Trophoblast cell (in vitro differentiated cells and primary cell): Measurements from ENCODE around the gene MLN.

Experiments used
- DNase-seq, 2 donors: peaks; one replicate each; pipeline ENCODE4 v3.0.0-alpha.2; 2016
- H2AFZ ChIP-seq: 2 replicates; pipeline ENCODE4 v1.6.1; 2013; ENCODE audit warnings: low read length, moderate library complexity, mild to moderate bottlenecking; ENCODE audit not compliant: insufficient read depth, poor library complexity
- H2AK5ac ChIP-seq: 2 replicates; pipeline ENCODE4 v1.6.1; 2013; ENCODE audit warnings: mild to moderate bottlenecking, low read length
- H2BK120ac ChIP-seq: 2 replicates; pipeline ENCODE4 v1.6.1; 2013; ENCODE audit warnings: low read length, mild to moderate bottlenecking, moderate library complexity; ENCODE audit not compliant: insufficient read depth, poor library complexity
- H2BK12ac ChIP-seq: 2 replicates; pipeline ENCODE4 v1.6.1; 2013; ENCODE audit warnings: mild to moderate bottlenecking, low read length, moderate library complexity
- H2BK5ac ChIP-seq: 2 replicates; pipeline ENCODE4 v1.6.1; 2013; ENCODE audit warnings: low read length, low read depth, moderate library complexity, mild to moderate bottlenecking; ENCODE audit not compliant: poor library complexity
- H3K14ac ChIP-seq: 2 replicates; pipeline ENCODE4 v1.6.1; 2013; ENCODE audit warnings: mild to moderate bottlenecking, low read length
- H3K18ac ChIP-seq: 2 replicates; pipeline ENCODE4 v1.6.1; 2013; ENCODE audit warnings: mild to moderate bottlenecking, low read length
- H3K23ac ChIP-seq: 2 replicates; pipeline ENCODE4 v1.6.1; 2013; ENCODE audit warnings: low read length
- H3K27ac ChIP-seq: 2 replicates; pipeline ENCODE4 v1.5.1; 2013; ENCODE audit warnings: low read depth, mild to moderate bottlenecking, inconsistent platforms, low read length, moderate library complexity
- H3K27me3 ChIP-seq: 2 replicates; pipeline ENCODE4 v1.6.1; 2013; ENCODE audit warnings: inconsistent platforms, mild to moderate bottlenecking, low read length, moderate library complexity; ENCODE audit not compliant: insufficient read depth
- H3K36me3 ChIP-seq, 2 experiments: 1 replicate in 1 of 2; 2 replicates in 1 of 2; pipeline ENCODE4 v1.6.1; 2013; ENCODE audit warnings: low read length in 2 of 2, mild to moderate bottlenecking in 2 of 2, moderate library complexity in 1 of 2; ENCODE audit not compliant: insufficient read depth in 2 of 2, control insufficient read depth in 1 of 2
- H3K4ac ChIP-seq: 2 replicates; pipeline ENCODE4 v1.6.1; 2013; ENCODE audit warnings: low read depth, mild to moderate bottlenecking, low read length, moderate library complexity
- H3K4me1 ChIP-seq, 2 experiments: 1 replicate in 1 of 2; 2 replicates in 1 of 2; pipeline ENCODE4 v1.6.1; 2013; ENCODE audit warnings: low read length in 2 of 2, mild to moderate bottlenecking in 2 of 2, moderate library complexity in 1 of 2; ENCODE audit not compliant: insufficient read depth in 2 of 2, control insufficient read depth in 1 of 2
- H3K4me2 ChIP-seq: 2 replicates; pipeline ENCODE4 v1.6.1; 2013; ENCODE audit warnings: inconsistent platforms, mild to moderate bottlenecking, low read length, moderate library complexity
- H3K4me3 ChIP-seq: 2 replicates; pipeline ENCODE4 v1.5.1; 2013; ENCODE audit warnings: mild to moderate bottlenecking, low read depth, low read length, inconsistent platforms
- H3K79me1 ChIP-seq: one replicate; pipeline ENCODE4 v1.6.1; 2013; ENCODE audit warnings: low read length
- H3K79me2 ChIP-seq: 2 replicates; pipeline ENCODE4 v1.6.1; 2013; ENCODE audit warnings: low read length, mild to moderate bottlenecking; ENCODE audit not compliant: control insufficient read depth, insufficient read depth, poor library complexity
- H3K9ac ChIP-seq: 2 replicates; pipeline ENCODE4 v1.6.1; 2013; ENCODE audit warnings: mild to moderate bottlenecking, low read length
- H3K9me3 ChIP-seq: 2 replicates; pipeline ENCODE4 v1.6.1; 2013; ENCODE audit warnings: low read depth, mild to moderate bottlenecking, control low read depth, inconsistent platforms, low read length; ENCODE audit not compliant: insufficient read depth
- H4K12ac ChIP-seq: 2 replicates; pipeline ENCODE4 v1.6.1; 2013; ENCODE audit warnings: low read depth, mild to moderate bottlenecking, low read length, moderate library complexity
- H4K8ac ChIP-seq: 2 replicates; pipeline ENCODE4 v1.6.1; 2013; ENCODE audit warnings: low read depth, mild to moderate bottlenecking, low read length, moderate library complexity
- H4K91ac ChIP-seq: one replicate; pipeline ENCODE4 v1.6.1; 2013; ENCODE audit warnings: low read depth, mild to moderate bottlenecking, low read length, moderate library complexity
- WGBS: extraction: QIAGEN DNeasy Blood & Tissue Kit; methylation state at CpG from one replicate; pipeline ENCODE4 v1.1.7; 2013; ENCODE audit warnings: missing lambda C conversion rate; ENCODE audit not compliant: insufficient read length, insufficient coverage; ENCODE audit errors: extremely low coverage; 5-methylcytosine and 5-hydroxymethylcytosine counted together

Gene MLN

DNA sequence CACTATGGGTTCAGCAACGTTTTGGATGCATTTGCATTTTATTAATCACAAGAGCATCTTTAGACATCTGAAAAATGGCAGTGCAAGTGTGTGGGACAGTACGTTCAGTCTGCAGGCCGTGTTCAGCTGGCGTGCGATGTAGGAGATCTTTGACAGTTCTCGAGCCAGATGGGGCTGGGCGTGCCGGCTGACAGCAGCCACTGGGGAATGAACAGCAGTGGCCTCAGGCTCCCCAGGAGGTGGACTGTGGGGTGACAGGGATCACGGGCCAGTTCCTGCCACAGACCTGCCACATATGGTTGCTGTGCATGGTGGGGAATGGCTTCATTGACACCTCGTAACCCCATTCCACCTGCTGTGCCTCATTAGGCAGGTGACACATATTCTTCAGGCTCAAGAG, 16.4 kb upstream of the MLN start:
- Histone ChIP-seq H4K12ac (no peak overlapping the region), H3K27ac (no peak overlapping the region), H3K27me3 (no peaks in the 10 kb centered on the region), H3K23ac (no peak overlapping the region), H4K8ac (no peak overlapping the region), H3K4me3 (no peak overlapping the region), H3K9ac (no peak overlapping the region), H2BK5ac (no peak overlapping the region), H3K36me3 (no peaks in the 10 kb centered on the region), H2AFZ (no peak overlapping the region), H3K4me1 (no peaks in the 10 kb centered on the region), H2BK120ac (no peak overlapping the region), H3K14ac (no peak overlapping the region), H3K4ac (no peak overlapping the region), H3K18ac (no peak overlapping the region), H3K79me2 (no peaks in the 10 kb centered on the region), H3K9me3 (no peaks in the 10 kb centered on the region), H2BK12ac (no peak overlapping the region), H2AK5ac (no peak overlapping the region), H4K91ac (no peak overlapping the region), H3K79me1 (no peaks in the 10 kb centered on the region), H3K4me2 (no peak overlapping the region)
- WGBS: no CpG with 5 or more reads among the region's 10 CpGs
- DNase-seq: no peak

DNA sequence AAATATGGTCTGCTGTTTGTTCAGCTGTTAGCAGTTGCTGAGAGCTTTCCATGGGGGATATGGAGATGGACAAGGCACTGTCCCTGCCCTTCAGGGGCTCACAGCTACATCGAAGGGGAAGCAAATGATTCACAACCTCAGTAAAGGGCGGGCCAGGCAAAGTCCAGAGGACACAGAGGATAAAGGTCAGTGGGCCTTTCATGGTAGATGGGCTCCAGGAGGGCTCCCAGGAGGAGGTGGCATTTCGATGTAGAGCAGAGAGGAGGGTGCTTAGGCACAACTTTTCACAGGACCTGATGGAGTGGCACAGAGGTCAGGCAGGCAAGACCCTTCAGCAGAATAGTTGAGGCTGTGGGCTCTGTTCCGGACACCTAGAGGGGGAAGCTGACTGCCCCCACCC, 15.2 kb upstream of the MLN start:
- no peaks in the 10 kb centered on the region for H3K9me3 ChIP-seq
- no peaks in the 10 kb centered on the region for H3K79me2 ChIP-seq
- H3K4ac ChIP-seq: no peak overlapping the region
- H3K4me3 ChIP-seq: peak overlapping the region; percentile 26
- H3K79me1 ChIP-seq: no peaks in the 10 kb centered on the region
- H3K36me3 ChIP-seq: no peaks in the 10 kb centered on the region
- H2BK12ac ChIP-seq: no peak overlapping the region
- H3K9ac ChIP-seq: no peak overlapping the region
- H3K27ac ChIP-seq: no peak overlapping the region
- no peaks in the 10 kb centered on the region for H3K4me1 ChIP-seq
- WGBS: no CpG with 5 or more reads among the region's 4 CpGs
- H4K12ac ChIP-seq: no peak overlapping the region
- no peak overlapping the region for H4K8ac ChIP-seq
- H3K18ac ChIP-seq: no peak overlapping the region
- DNase-seq: no peak
- no peak overlapping the region for H3K23ac ChIP-seq
- no peak overlapping the region for H2BK5ac ChIP-seq
- no peak overlapping the region for H2AFZ ChIP-seq
- H3K4me2 ChIP-seq: no peak overlapping the region
- H3K27me3 ChIP-seq: no peaks in the 10 kb centered on the region
- no peak overlapping the region for H2AK5ac ChIP-seq
- H2BK120ac ChIP-seq: no peak overlapping the region
- no peak overlapping the region for H3K14ac ChIP-seq
- H4K91ac ChIP-seq: no peak overlapping the region

DNA sequence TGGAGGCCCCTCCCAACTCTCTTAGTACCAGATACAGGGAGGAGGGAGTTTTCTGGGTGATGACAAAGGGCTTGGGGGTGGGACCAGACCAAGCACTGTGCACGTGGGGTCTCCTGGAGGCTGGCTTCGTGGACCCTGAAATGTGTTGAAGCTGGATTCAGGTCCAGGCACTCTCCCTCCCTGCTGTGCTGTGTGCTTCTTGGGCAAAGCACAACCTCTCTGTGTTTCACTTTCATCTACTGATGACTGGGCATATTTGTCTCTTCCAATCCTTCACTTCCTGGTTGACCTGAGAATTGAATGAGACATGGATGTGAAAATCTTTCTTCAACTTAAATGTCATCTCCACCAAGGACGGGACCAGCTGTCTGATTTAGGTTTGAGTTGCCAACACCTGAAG, 14.5 kb upstream of the MLN start:
- Histone ChIP-seq H3K4me3 (no peak overlapping the region), H3K27ac (no peak overlapping the region), H2BK5ac (no peak overlapping the region), H3K9me3 (no peaks in the 10 kb centered on the region), H3K18ac (no peak overlapping the region), H4K12ac (no peak overlapping the region), H3K4me2 (no peak overlapping the region), H3K4me1 (no peaks in the 10 kb centered on the region), H2BK120ac (no peak overlapping the region), H3K23ac (no peak overlapping the region), H2BK12ac (no peak overlapping the region), H3K9ac (no peak overlapping the region), H2AK5ac (no peak overlapping the region), H3K4ac (no peak overlapping the region), H4K91ac (no peak overlapping the region), H3K79me2 (no peaks in the 10 kb centered on the region), H3K79me1 (no peaks in the 10 kb centered on the region), H3K14ac (no peak overlapping the region), H3K36me3 (no peaks in the 10 kb centered on the region), H3K27me3 (no peaks in the 10 kb centered on the region), H4K8ac (no peak overlapping the region), H2AFZ (no peak overlapping the region)
- no peak for DNase-seq
- WGBS: no CpG with 5 or more reads among the region's 3 CpGs

DNA sequence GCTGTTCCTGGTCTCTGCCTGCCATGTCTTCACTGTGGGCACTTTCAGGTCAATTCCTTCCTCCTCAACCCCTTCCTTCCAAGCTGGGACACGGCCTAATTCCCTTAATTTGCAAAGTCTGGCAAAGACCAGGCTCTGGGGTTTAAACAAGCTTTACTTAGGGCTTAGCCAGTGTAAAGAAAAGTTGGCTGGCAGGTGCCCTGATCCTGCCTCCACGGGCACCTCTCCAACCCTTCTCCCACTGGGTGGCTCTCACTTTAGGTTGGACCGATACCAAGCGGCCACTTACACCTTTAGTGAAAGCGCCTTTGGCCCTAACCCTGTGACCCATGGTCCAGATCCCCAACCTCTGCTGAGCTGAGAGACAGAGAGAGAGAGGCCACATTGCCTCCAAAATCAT, 13.7 kb upstream of the MLN start:
- no peaks in the 10 kb centered on the region for H3K79me2 ChIP-seq
- no peak overlapping the region for H4K12ac ChIP-seq
- H3K18ac ChIP-seq: no peak overlapping the region
- no peak overlapping the region for H2AFZ ChIP-seq
- no peak overlapping the region for H2BK5ac ChIP-seq
- H3K79me1 ChIP-seq: no peaks in the 10 kb centered on the region
- no peak overlapping the region for H3K27ac ChIP-seq
- no peak overlapping the region for H3K4ac ChIP-seq
- DNase-seq: no peak
- H2BK120ac ChIP-seq: no peak overlapping the region
- H3K9me3 ChIP-seq: no peaks in the 10 kb centered on the region
- no peaks in the 10 kb centered on the region for H3K27me3 ChIP-seq
- no peak overlapping the region for H4K91ac ChIP-seq
- no peak overlapping the region for H2AK5ac ChIP-seq
- H4K8ac ChIP-seq: no peak overlapping the region
- no peaks in the 10 kb centered on the region for H3K4me1 ChIP-seq
- H3K36me3 ChIP-seq: no peaks in the 10 kb centered on the region
- no peak overlapping the region for H3K9ac ChIP-seq
- H3K14ac ChIP-seq: no peak overlapping the region
- no peak overlapping the region for H2BK12ac ChIP-seq
- no peak overlapping the region for H3K4me3 ChIP-seq
- H3K23ac ChIP-seq: no peak overlapping the region
- no CpG with 5 or more reads among the region's 5 CpGs for WGBS
- no peak overlapping the region for H3K4me2 ChIP-seq
